HFFc6 (cell line): ENCODE results near the gene GGACT. TPM values are rescaled to one million over a fixed set of nuclear protein-coding genes. Genes with fewer than 3 reads are reported as not detected.
"Not testable (repeated sequence)": the region's sequence is repeated elsewhere in the genome, so short reads cannot be mapped to it uniquely, and the experiment has no call there.

ENCODE experiments used
- DNase-seq: peaks from one replicate; pipeline ENCODE4 v3.0.0-alpha.2; 2018
- H3K27ac Mint-ChIP-seq: 2 replicates; pipeline ENCODE4 v1.8.0; 2020; ENCODE audit warnings: mild to moderate bottlenecking, mixed read lengths
- H3K27me3 Mint-ChIP-seq: 2 replicates; pipeline ENCODE4 v1.8.0; 2021; ENCODE audit warnings: mild to moderate bottlenecking, moderate library complexity, mixed read lengths; ENCODE audit not compliant: insufficient read depth
- H3K36me3 Mint-ChIP-seq: 2 replicates; pipeline ENCODE4 v1.8.0; 2021; ENCODE audit warnings: low read depth, mixed read lengths
- H3K4me1 Mint-ChIP-seq: 2 replicates; pipeline ENCODE4 v1.8.0; 2020; ENCODE audit warnings: low read depth, mixed read lengths
- H3K4me3 Mint-ChIP-seq: 2 replicates; pipeline ENCODE4 v1.8.0; 2020; ENCODE audit warnings: mild to moderate bottlenecking, moderate library complexity, mixed read lengths
- H3K9me3 Mint-ChIP-seq: 2 replicates; pipeline ENCODE4 v1.8.0; 2020; ENCODE audit warnings: mild to moderate bottlenecking, mixed read lengths
- total RNA-seq, 6 experiments: library from RNA; stranded (reverse); fragmentation: NEBNext Ultra II Directional; extraction: Animal tissue kit (Norgen Biotek cat#: 25700); gene quantifications; 2 replicates in 1 of 6; 3 replicates in 5 of 6; pipeline ENCODE4 v1.2.3, GENCODE V29; 2021
- TF ChIP-seq, protein P1 (sequence below): fragments of 200-600 bp; sonication (generic); IDR thresholded peaks from 2 replicates; pipeline ENCODE4 v1.5.0; 2021; ENCODE audit warnings: antibody characterized with exemption, mild to moderate bottlenecking

The GGACT gene
- total RNA-seq, 6 experiments from 2014 or later = 0.99 to 3.0 (median 1.8) TPM

DNA sequence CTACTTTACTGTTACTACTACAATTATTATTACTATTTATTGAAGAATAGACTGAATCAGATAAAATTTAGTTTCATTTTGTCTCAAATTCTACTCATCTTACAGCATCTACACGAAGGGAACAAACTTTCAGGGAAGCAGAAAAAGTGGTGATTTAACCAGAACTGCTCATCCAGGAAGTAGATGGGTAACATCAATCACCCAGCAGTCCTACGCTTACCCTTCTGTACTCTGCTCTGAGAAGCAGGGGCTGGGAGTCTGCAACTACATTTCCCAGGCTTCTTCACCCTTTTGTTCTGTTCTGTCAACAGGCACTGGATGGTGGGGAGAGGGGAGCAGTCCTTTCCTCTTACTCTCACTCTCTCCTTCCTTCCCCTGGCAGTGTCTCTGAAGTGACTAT, 31.4 kb upstream of the GGACT start:
- Mint-ChIP-seq H3K4me1 (peaks cover 3% of the 10 kb centered on the region; the same call in 1 of the 2 replicates), H3K4me3 (no peak overlapping the region), H3K27me3 (no peaks in the 10 kb centered on the region), H3K9me3 (no peaks in the 10 kb centered on the region), H3K36me3 (no peaks in the 10 kb centered on the region), H3K27ac (no peak overlapping the region)
- DNase-seq = no peak
- TF ChIP-seq, protein P1, sequence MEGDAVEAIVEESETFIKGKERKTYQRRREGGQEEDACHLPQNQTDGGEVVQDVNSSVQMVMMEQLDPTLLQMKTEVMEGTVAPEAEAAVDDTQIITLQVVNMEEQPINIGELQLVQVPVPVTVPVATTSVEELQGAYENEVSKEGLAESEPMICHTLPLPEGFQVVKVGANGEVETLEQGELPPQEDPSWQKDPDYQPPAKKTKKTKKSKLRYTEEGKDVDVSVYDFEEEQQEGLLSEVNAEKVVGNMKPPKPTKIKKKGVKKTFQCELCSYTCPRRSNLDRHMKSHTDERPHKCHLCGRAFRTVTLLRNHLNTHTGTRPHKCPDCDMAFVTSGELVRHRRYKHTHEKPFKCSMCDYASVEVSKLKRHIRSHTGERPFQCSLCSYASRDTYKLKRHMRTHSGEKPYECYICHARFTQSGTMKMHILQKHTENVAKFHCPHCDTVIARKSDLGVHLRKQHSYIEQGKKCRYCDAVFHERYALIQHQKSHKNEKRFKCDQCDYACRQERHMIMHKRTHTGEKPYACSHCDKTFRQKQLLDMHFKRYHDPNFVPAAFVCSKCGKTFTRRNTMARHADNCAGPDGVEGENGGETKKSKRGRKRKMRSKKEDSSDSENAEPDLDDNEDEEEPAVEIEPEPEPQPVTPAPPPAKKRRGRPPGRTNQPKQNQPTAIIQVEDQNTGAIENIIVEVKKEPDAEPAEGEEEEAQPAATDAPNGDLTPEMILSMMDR = no peak

DNA sequence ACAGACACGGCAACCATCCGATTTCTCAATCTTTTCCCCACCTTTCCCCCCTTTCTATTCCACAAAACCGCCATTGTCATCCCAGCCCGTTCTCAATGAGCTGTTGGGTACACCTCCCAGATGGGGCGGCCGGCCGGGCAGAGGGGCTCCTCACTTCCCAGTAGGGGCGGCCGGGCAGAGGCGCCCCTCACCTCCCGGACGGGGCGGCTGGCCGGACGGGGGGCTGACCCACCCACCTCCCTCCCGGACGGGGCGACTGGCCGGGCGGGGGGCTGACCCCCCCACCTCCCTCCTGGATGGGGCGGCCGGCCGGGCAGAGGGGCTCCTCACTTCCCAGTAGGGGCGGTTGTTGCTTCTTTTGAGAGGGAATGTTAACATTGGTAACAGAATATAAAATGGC, 30.3 kb upstream of the GGACT start:
- H3K4me3 Mint-ChIP-seq, H3K4me1 Mint-ChIP-seq, H3K36me3 Mint-ChIP-seq, H3K27ac Mint-ChIP-seq, DNase-seq, H3K27me3 Mint-ChIP-seq, H3K9me3 Mint-ChIP-seq: not testable (repeated sequence)

DNA sequence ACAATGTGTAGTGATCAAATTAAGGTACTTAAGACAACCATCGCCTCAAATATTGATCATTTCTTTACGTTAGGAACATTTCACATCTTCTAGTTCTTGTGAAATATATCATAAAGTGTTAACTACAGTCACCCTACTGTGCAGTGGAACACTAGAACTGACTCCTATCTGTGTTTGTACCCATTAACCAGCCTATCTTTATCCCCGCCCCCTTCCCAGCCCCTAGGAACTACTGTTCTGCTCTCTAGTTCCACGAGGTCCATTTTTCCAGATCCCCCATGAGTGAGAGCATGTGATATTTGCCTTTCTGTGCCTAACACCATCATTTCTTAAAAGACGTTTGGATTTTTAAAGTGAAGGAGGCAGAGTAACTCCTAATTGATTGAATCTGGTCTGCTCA, 24.4 kb upstream of the GGACT start:
- H3K27ac Mint-ChIP-seq = no peak overlapping the region
- H3K4me1 Mint-ChIP-seq = no peaks in the 10 kb centered on the region
- no peaks in the 10 kb centered on the region for H3K36me3 Mint-ChIP-seq
- H3K9me3 Mint-ChIP-seq = no peaks in the 10 kb centered on the region
- TF ChIP-seq, protein P1 = no peak
- H3K4me3 Mint-ChIP-seq = no peak overlapping the region
- no peak for DNase-seq
- peaks cover 2% of the 10 kb centered on the region; the same call in 1 of the 2 replicates for H3K27me3 Mint-ChIP-seq

DNA sequence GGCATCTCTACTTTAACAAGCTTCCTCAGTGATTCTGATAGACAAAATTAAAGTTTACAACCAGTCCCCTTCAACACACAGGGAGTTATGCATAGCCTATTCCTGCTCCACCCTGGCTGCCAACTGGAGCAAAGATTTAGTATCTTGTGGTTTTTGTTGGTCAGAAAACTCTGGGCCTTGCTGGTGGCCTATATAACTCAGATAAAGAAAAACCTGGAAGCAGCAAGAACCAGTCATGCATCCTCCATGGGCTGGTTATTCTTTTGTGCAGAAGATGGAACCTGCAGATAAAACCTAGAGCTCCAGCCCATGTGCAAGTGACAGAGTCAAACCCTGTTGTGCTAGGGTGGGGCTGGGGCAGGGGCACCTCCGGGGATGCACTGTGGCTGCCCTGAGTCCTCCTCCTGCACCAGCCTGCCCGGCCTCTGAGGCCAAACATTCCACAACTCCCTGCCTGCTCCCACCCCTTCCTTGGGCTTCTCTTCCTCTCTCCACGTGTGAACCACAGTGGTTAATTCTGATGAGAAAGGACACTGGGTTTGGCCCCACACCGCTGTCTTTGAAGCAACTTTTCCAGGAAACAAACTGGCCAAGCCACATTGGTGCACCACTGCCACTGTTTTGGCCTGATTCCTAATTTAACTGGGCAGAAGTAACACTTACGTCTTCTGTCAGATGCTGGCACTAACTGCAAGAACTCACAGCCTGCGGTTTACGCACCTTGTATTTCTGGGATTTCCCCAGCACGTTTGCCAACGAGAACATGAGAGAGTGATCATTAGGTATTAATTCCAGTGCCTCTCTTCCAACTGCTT, 23.3 kb upstream of the GGACT start:
- no peak overlapping the region for H3K27ac Mint-ChIP-seq
- peaks cover 2% of the 10 kb centered on the region; the same call in 1 of the 2 replicates for H3K27me3 Mint-ChIP-seq
- H3K4me1 Mint-ChIP-seq = no peaks in the 10 kb centered on the region
- TF ChIP-seq, protein P1 = no peak
- no peaks in the 10 kb centered on the region for H3K9me3 Mint-ChIP-seq
- no peaks in the 10 kb centered on the region for H3K36me3 Mint-ChIP-seq
- no peak overlapping the region for H3K4me3 Mint-ChIP-seq
- no peak for DNase-seq

DNA sequence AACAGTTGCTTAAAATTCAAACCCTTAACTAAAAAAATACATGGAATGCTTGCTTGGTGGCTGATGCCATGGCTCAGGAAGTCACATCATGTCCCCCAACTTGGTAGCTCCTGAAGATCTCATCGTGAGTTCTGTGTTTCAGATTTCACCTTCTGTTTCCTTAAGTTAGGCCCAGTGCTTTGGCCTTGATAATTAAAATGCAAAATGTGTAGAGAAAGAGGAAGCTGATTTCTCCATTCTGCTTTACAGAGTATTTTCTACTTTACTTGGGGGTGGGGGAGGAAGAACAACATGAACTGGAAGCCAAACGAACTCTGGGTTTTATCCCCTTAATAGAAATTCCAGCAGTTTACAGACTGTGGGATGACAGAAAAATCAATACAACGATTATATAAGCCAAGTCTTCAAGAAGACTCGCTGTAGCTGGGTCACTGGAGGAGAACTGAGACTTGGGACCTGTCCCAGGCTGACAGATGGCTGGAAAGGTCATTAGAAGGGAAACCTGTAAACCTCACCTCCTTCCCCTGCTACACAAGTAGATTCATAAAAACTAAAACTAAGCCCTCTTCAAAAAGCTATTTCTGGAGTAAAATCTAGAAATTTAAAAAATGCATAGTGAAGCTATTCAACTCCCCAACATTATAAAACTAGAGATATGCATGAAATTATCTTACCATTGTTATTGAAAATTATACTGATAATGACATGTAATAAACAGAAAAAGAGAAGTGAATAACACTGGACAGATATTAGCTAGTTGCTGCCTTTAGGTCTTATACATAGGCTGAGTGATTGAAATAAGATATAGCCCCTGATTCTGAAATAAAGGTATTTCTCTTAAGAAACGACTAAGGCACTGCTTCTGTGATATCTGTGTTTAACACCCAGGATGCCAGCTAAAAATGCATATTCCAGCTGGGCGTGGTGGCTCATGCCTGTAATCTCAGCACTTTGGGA, 22.1 kb upstream of the GGACT start:
- no peak overlapping the region for H3K4me3 Mint-ChIP-seq

More for the DNA sequence above, 22.1 kb upstream of the GGACT start:
- TF ChIP-seq, protein P1 = no peak
- peaks cover 2% of the 10 kb centered on the region; the same call in 1 of the 2 replicates for H3K27me3 Mint-ChIP-seq
- H3K27ac Mint-ChIP-seq = no peak overlapping the region
- no peaks in the 10 kb centered on the region for H3K36me3 Mint-ChIP-seq
- H3K9me3 Mint-ChIP-seq = no peaks in the 10 kb centered on the region
- no peak for DNase-seq
- H3K4me1 Mint-ChIP-seq = no peaks in the 10 kb centered on the region
